ENCODE results near the gene GATA3. TPM values are rescaled to one million over a fixed set of nuclear protein-coding genes. Genes with fewer than 3 reads are reported as not detected.

The GATA3 gene
- total and polyA plus RNA-seq, 9 of the 15 experiments (the other 6 are each of a cell fraction or from before 2014, with no cell fraction given) = 0.01 to 0.24 (median 0.09) TPM; not detected in 6

- POLR2A ChIA-PET = no interaction called here
- no peak for FAIRE-seq
- no peaks in the 10 kb centered on the region for H3K79me2 ChIP-seq (ENCODE audit: control insufficient read depth, insufficient read depth, low read length)
These were observed 69.9 kb downstream of the GATA3 start for GRCh38 chr10:8124436-8124835.

More at GRCh38 chr10:8124436-8124835, 69.9 kb downstream of the GATA3 start:
- WGBS (ENCODE audit: insufficient coverage, low coverage, missing lambda C conversion rate) = 0% methylated on average over 2 of the region's 2 CpGs
- H3K27ac ChIP-seq (ENCODE audit: extremely low read depth, low read depth, low read length) = no peak overlapping the region
- H4K20me1 ChIP-seq (replicated peaks; ENCODE audit: control insufficient read depth, insufficient read depth, low read length) = no peaks in the 10 kb centered on the region
- CTCF ChIA-PET (ENCODE audit: low intra/inter-chr PET ratio) = no interaction called here
- H3K4me2 ChIP-seq (ENCODE audit: insufficient read depth, low read length) = no peak overlapping the region
- DNase-seq (ENCODE audit: extremely low read depth in 1 of 4, low spot score in 3 of 4) = no peak
- no peaks in the 10 kb centered on the region for H3K27me3 ChIP-seq (ENCODE audit: control insufficient read depth in 2 of 2, insufficient read depth in 2 of 2, low read length in 2 of 2)
- H3K9me1 ChIP-seq (ENCODE audit: control insufficient read depth, insufficient read depth, low read length) = no peaks in the 10 kb centered on the region
- intact Hi-C loops (cut with micrococcal nuclease) = no loop called here
- in situ Hi-C loops (cut with MboI) = no loop called here
- H3K36me3 ChIP-seq (ENCODE audit: control insufficient read depth, insufficient read depth, low read length) = no peaks in the 10 kb centered on the region
- no peak for TF ChIP-seq ATF7 (IDR thresholded peaks at IDR 0.05)
- no peak for TF ChIP-seq NFATC3 (IDR thresholded peaks at IDR 0.05)
- no peak for TF ChIP-seq ZBTB12 (CRISPR knock-in tag; IDR thresholded peaks at IDR 0.05)
- TF ChIP-seq HMGN3 (IDR thresholded peaks at IDR 0.05; ENCODE audit: borderline replicate concordance, extremely low read depth, insufficient read length, low read depth, low read length) = no peak
- no peak for TF ChIP-seq TCF3 (CRISPR knock-in tag; IDR thresholded peaks at IDR 0.05)
- no peak for TF ChIP-seq E2F8 (IDR thresholded peaks at IDR 0.05; ENCODE audit: low read depth, partially characterized antibody)
- TF ChIP-seq RCOR1 (IDR thresholded peaks at IDR 0.05; ENCODE audit: borderline replicate concordance in 1 of 2, low read depth in 2 of 2, low read length in 2 of 2) = no peak
- TF ChIP-seq ZNF347 (CRISPR knock-in tag; IDR thresholded peaks at IDR 0.05; ENCODE audit: low read depth) = no peak
- no peak for TF ChIP-seq ZNF76 (CRISPR knock-in tag; IDR thresholded peaks at IDR 0.05; ENCODE audit: borderline replicate concordance)
- no peak for TF ChIP-seq CHD4 (IDR thresholded peaks at IDR 0.05; ENCODE audit: insufficient read depth, insufficient replicate concordance, low read depth, low read length, poor library complexity, severe bottlenecking)
- no peak for TF ChIP-seq BCL6 (CRISPR knock-in tag; IDR thresholded peaks at IDR 0.05)
- no peak for TF ChIP-seq ZNF57 (CRISPR knock-in tag; IDR thresholded peaks at IDR 0.05)
- no peak overlapping the region for H3K9ac ChIP-seq (ENCODE audit: insufficient read depth in 1 of 2, low read depth in 2 of 2, low read length in 2 of 2)
- H3K4me3 ChIP-seq = no peak overlapping the region
- 0 out of 2 replicates have a peak, but pooled peaks cover 2% of the 10 kb centered on the region for H3K9me3 ChIP-seq (replicated peaks; ENCODE audit: control insufficient read depth, insufficient read depth, low read depth, low read length)
- BruUV-seq (replicated peaks) = no TSS peak
- no peaks in the 10 kb centered on the region for H3K4me1 ChIP-seq (replicated peaks in 1 of 2; ENCODE audit: control insufficient read depth in 2 of 2, insufficient read depth in 2 of 2, low read length in 2 of 2)
- no peak overlapping the region for H2AFZ ChIP-seq (ENCODE audit: low read depth, low read length)
- ATAC-seq = no peak
